ENCODE data around the gene P3H2. TPM values are rescaled to one million over a fixed set of nuclear protein-coding genes. Genes with fewer than 3 reads are reported as not detected.

P3H2 gene
- total RNA-seq, 1 experiment from 2014 or later: 82.2 TPM

DNA sequence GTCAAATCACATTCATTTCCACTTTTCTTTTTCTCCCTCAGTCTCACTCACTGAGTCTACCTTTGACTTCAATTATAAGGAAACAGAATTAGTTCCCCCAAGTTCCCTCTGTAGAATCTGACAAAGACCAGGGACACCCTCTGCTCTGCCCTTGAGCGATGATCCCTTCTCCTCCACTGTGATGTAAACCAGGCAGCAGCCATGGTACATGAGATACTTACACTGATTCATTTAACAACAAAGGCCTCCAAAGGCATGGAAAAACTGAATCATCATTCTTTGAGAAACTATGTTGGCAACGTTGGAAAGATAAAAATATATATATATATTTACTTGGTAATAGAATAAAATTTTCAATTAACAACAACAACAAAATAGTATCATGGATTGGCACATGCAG lies 84.1 kb downstream of the P3H2 start:
- in situ Hi-C loops (cut with HindIII; ENCODE audit: low pct_unique_long_range_greater_than_20kb, low sequenced_read_pairs) (no loop called here), intact Hi-C loops (cut with micrococcal nuclease; ENCODE audit: unreplicated experiment) (no loop called here)
- no peaks in the 10 kb centered on the region for H3K27me3 ChIP-seq (ENCODE audit: control insufficient read depth, insufficient read depth, low read length)
- H3K9me3 ChIP-seq (ENCODE audit: control insufficient read depth, insufficient read depth, low read depth, low read length): no peaks in the 10 kb centered on the region
- CTCF ChIA-PET: no interaction called here
- H3K27ac ChIP-seq (ENCODE audit: low read length): peak overlapping the region; percentile 49; the same call in 1 of the 2 replicates
- ATAC-seq: no peak
- no TSS peak for BruUV-seq (replicated peaks)
- H3K36me3 ChIP-seq (ENCODE audit: control insufficient read depth, insufficient read depth, low read length): no peaks in the 10 kb centered on the region
- no peak overlapping the region for H3K4me3 ChIP-seq (ENCODE audit: low read depth in 2 of 2, low read length in 2 of 2)
- no peak for DNase-seq (ENCODE audit: low read depth, low spot score)
- POLR2A ChIA-PET: no interaction called here
- H3K4me1 ChIP-seq (ENCODE audit: control insufficient read depth, insufficient read depth, low read length): peaks cover 33% of the 10 kb centered on the region
- no peak for TF ChIP-seq TCF7L2 (IDR thresholded peaks at IDR 0.05; ENCODE audit: low read depth, low read length)
- no peak for TF ChIP-seq POLR2AphosphoS5 (IDR thresholded peaks at IDR 0.05; ENCODE audit: low read depth, low read length)
- no peak for TF ChIP-seq REST (IDR thresholded peaks at IDR 0.05; ENCODE audit: insufficient read depth in 1 of 2, low read depth in 2 of 2, low read length in 1 of 2)
- TF ChIP-seq, protein P1, sequence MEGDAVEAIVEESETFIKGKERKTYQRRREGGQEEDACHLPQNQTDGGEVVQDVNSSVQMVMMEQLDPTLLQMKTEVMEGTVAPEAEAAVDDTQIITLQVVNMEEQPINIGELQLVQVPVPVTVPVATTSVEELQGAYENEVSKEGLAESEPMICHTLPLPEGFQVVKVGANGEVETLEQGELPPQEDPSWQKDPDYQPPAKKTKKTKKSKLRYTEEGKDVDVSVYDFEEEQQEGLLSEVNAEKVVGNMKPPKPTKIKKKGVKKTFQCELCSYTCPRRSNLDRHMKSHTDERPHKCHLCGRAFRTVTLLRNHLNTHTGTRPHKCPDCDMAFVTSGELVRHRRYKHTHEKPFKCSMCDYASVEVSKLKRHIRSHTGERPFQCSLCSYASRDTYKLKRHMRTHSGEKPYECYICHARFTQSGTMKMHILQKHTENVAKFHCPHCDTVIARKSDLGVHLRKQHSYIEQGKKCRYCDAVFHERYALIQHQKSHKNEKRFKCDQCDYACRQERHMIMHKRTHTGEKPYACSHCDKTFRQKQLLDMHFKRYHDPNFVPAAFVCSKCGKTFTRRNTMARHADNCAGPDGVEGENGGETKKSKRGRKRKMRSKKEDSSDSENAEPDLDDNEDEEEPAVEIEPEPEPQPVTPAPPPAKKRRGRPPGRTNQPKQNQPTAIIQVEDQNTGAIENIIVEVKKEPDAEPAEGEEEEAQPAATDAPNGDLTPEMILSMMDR (IDR thresholded peaks at IDR 0.05): no peak
- TF ChIP-seq SIN3A (IDR thresholded peaks at IDR 0.05; ENCODE audit: borderline replicate concordance, insufficient read depth, low read depth, low read length): no peak

- no peaks in the 10 kb centered on the region for H3K27me3 ChIP-seq (ENCODE audit: control insufficient read depth, insufficient read depth, low read length)
- POLR2A ChIA-PET: no interaction called here
- CTCF ChIA-PET: no interaction called here
Measured at GRCh38 chr3:190034446-190034845, 86.3 kb downstream of the P3H2 start.

More at GRCh38 chr3:190034446-190034845, 86.3 kb downstream of the P3H2 start:
- H3K36me3 ChIP-seq (ENCODE audit: control insufficient read depth, insufficient read depth, low read length): no peaks in the 10 kb centered on the region
- H3K4me3 ChIP-seq (ENCODE audit: low read depth in 2 of 2, low read length in 2 of 2): no peak overlapping the region
- DNase-seq (ENCODE audit: low read depth, low spot score) (no peak), ATAC-seq (no peak)
- H3K27ac ChIP-seq (ENCODE audit: low read length): no peak overlapping the region
- H3K9me3 ChIP-seq (ENCODE audit: control insufficient read depth, insufficient read depth, low read depth, low read length): no peaks in the 10 kb centered on the region
- in situ Hi-C loops (cut with HindIII; ENCODE audit: low pct_unique_long_range_greater_than_20kb, low sequenced_read_pairs) (no loop called here), intact Hi-C loops (cut with micrococcal nuclease; ENCODE audit: unreplicated experiment) (no loop called here)
- BruUV-seq (replicated peaks): no TSS peak
- TF ChIP-seq REST (IDR thresholded peaks at IDR 0.05; ENCODE audit: insufficient read depth in 1 of 2, low read depth in 2 of 2, low read length in 1 of 2) (no peak), POLR2AphosphoS5 (IDR thresholded peaks at IDR 0.05; ENCODE audit: low read depth, low read length) (no peak), SIN3A (IDR thresholded peaks at IDR 0.05; ENCODE audit: borderline replicate concordance, insufficient read depth, low read depth, low read length) (no peak), TCF7L2 (IDR thresholded peaks at IDR 0.05; ENCODE audit: low read depth, low read length) (no peak)
- TF ChIP-seq, protein P1 (IDR thresholded peaks at IDR 0.05): no peak
- H3K4me1 ChIP-seq (ENCODE audit: control insufficient read depth, insufficient read depth, low read length): peaks cover 17% of the 10 kb centered on the region

Measured in Panc1 (cell line).